HCT116 (cell line): Measurements from ENCODE around the gene SPSB1.

ENCODE experiments used
- ATF3 ChIP-seq: IDR thresholded peaks from 2 replicates; pipeline ENCODE4 v1.6.1; 2012
- EGR1 ChIP-seq: IDR thresholded peaks from 2 replicates; pipeline ENCODE4 v1.6.1; 2012; ENCODE audit warnings: low read depth
- EZH2 ChIP-seq: fragments of 200-600 bp; sonication (generic); IDR thresholded peaks from 2 replicates; pipeline ENCODE4 v1.6.1; 2017; ENCODE audit warnings: antibody characterized with exemption, mixed run types
- EZH2phosphoT487 ChIP-seq: fragments of 200-600 bp; IDR thresholded peaks from 2 replicates; pipeline ENCODE4 v1.6.1; 2018; ENCODE audit warnings: antibody characterized with exemption, borderline replicate concordance
- MAX ChIP-seq: IDR thresholded peaks from 2 replicates; pipeline ENCODE4 v1.6.1; 2012
- POLR2A ChIP-seq: IDR thresholded peaks from 2 replicates; pipeline ENCODE4 v1.7.0; 2011; ENCODE audit warnings: borderline replicate concordance; ENCODE audit not compliant: insufficient read depth, insufficient read length; ENCODE audit errors: extremely low read depth
- RAD21 ChIP-seq: IDR thresholded peaks from 2 replicates; pipeline ENCODE4 v1.6.1; 2012; ENCODE audit warnings: low read depth, mild to moderate bottlenecking
- SIN3A ChIP-seq: IDR thresholded peaks from 2 replicates; pipeline ENCODE4 v1.6.1; 2012; ENCODE audit warnings: low read depth
- SP1 ChIP-seq: IDR thresholded peaks from 2 replicates; pipeline ENCODE4 v1.6.1; 2012; ENCODE audit warnings: low read depth
- TCF7L2 ChIP-seq: IDR thresholded peaks from 2 replicates; pipeline ENCODE4 v1.7.0; 2011; ENCODE audit warnings: borderline replicate concordance, inconsistent platforms; ENCODE audit not compliant: insufficient read depth, insufficient read length; ENCODE audit errors: extremely low read depth
- ZFX ChIP-seq: fragments of 450-650 bp; IDR thresholded peaks from 2 replicates; pipeline ENCODE4 v1.6.1; 2017
- ZNF274 ChIP-seq: fragments of 200-500 bp; sonication (Bioruptor generic); IDR thresholded peaks from 2 replicates; pipeline ENCODE4 v1.6.1; 2014; ENCODE audit warnings: mild to moderate bottlenecking, low read depth, low read length, inconsistent platforms
- TF ChIP-seq, protein P1 (sequence below), 3 experiments: fragments of 200-600 bp in 1 of 3; sonication (generic) in 1 of 3; IDR thresholded peaks in 2 of 3; conservative IDR thresholded peaks in 1 of 3; 2 replicates each; pipeline ENCODE4 v1.5.1; 2012 to 2017; ENCODE audit warnings: low read depth in 2 of 3, low read length in 2 of 3, antibody characterized with exemption in 1 of 3, borderline replicate concordance in 1 of 3, control low read depth in 1 of 3, mild to moderate bottlenecking in 1 of 3, mixed read lengths in 1 of 3, mixed run types in 1 of 3, moderate library complexity in 1 of 3; ENCODE audit not compliant: insufficient read depth in 1 of 3

DNA sequence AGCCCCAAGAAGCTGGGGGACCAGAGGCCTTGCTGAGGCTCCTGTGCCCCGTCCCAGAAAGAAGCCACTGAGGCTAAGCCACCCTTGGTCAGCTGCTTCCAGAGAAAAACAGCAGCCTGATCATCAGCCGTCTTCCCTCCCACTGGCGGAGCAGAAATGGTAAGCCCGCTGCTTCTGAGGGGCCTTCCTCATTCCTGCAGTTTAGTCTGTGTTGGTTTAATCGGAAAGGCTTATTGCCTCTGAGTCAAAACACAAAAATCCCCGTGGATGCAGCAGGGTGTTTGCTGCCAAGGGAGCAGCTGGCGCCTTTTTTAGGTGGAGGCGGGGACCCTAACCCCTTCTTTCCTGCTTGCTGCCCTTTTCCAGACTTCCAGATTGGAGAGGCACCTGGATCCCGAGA lies 33.9 kb downstream of the SPSB1 start:
- TF ChIP-seq, protein P1, sequence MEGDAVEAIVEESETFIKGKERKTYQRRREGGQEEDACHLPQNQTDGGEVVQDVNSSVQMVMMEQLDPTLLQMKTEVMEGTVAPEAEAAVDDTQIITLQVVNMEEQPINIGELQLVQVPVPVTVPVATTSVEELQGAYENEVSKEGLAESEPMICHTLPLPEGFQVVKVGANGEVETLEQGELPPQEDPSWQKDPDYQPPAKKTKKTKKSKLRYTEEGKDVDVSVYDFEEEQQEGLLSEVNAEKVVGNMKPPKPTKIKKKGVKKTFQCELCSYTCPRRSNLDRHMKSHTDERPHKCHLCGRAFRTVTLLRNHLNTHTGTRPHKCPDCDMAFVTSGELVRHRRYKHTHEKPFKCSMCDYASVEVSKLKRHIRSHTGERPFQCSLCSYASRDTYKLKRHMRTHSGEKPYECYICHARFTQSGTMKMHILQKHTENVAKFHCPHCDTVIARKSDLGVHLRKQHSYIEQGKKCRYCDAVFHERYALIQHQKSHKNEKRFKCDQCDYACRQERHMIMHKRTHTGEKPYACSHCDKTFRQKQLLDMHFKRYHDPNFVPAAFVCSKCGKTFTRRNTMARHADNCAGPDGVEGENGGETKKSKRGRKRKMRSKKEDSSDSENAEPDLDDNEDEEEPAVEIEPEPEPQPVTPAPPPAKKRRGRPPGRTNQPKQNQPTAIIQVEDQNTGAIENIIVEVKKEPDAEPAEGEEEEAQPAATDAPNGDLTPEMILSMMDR (IDR thresholded peaks at IDR 0.05 in 2 of 3, conservative IDR thresholded peaks at IDR 0.05 in 1 of 3; ENCODE audit: borderline replicate concordance in 1 of 3, insufficient read depth in 1 of 3, low read depth in 2 of 3, low read length in 2 of 3) = no peak
- TF ChIP-seq EZH2 (no peak), MAX (no peak), TCF7L2 (no peak), EZH2phosphoT487 (no peak), SP1 (no peak), POLR2A (no peak), ZFX (no peak), EGR1 (no peak), ATF3 (no peak), RAD21 (no peak), ZNF274 (no peak), SIN3A (no peak)
